Osteoblast (primary cell): ENCODE measurements around the gene CACHD1. TPM values are rescaled to one million over a fixed set of nuclear protein-coding genes. Genes with fewer than 3 reads are reported as not detected.
A peak's percentile ranks its signal among the peaks of the same experiment; 100 is the strongest.

Experiments
- DNase-seq: peaks from one replicate; pipeline ENCODE4 v3.0.0; 2011; ENCODE audit warnings: low spot score, mixed read lengths; ENCODE audit not compliant: insufficient read length; ENCODE audit errors: missing footprints
- H2AFZ ChIP-seq: 2 replicates; pipeline ENCODE4 v1.6.0; 2011; ENCODE audit warnings: mild to moderate bottlenecking, low read length
- H3K27ac ChIP-seq: 2 replicates; pipeline ENCODE4 v1.5.1; 2011; ENCODE audit warnings: mild to moderate bottlenecking, low read depth, low read length, moderate library complexity
- H3K27me3 ChIP-seq: 2 replicates; pipeline ENCODE4 v1.6.0; 2012; ENCODE audit warnings: mild to moderate bottlenecking, control low read depth, inconsistent platforms, low read length, moderate library complexity; ENCODE audit not compliant: insufficient read depth
- H3K36me3 ChIP-seq: 2 replicates; pipeline ENCODE4 v1.5.1; 2011; ENCODE audit warnings: mild to moderate bottlenecking, low read length, control low read depth, moderate library complexity; ENCODE audit not compliant: insufficient read depth
- H3K4me1 ChIP-seq: 2 replicates; pipeline ENCODE4 v1.5.1; 2011; ENCODE audit warnings: mild to moderate bottlenecking, low read length, control low read depth, moderate library complexity; ENCODE audit not compliant: insufficient read depth
- H3K4me2 ChIP-seq: 2 replicates; pipeline ENCODE4 v1.6.0; 2011; ENCODE audit warnings: mild to moderate bottlenecking, low read length; ENCODE audit not compliant: insufficient read depth
- H3K4me3 ChIP-seq: fragments of 200-600 bp; sonication (generic); 3 replicates; pipeline ENCODE4 v1.5.1; 2012; ENCODE audit warnings: mild to moderate bottlenecking, low read length, inconsistent platforms; ENCODE audit not compliant: insufficient read depth
- H3K79me2 ChIP-seq: 2 replicates; pipeline ENCODE4 v1.6.0; 2012; ENCODE audit warnings: mild to moderate bottlenecking, low read length, control low read depth, inconsistent platforms; ENCODE audit not compliant: insufficient read depth
- H3K9me3 ChIP-seq: 2 replicates; pipeline ENCODE4 v1.5.1; 2011; ENCODE audit warnings: low read depth, low read length, control low read depth
- H4K20me1 ChIP-seq: 2 replicates; pipeline ENCODE4 v1.6.0; 2012; ENCODE audit warnings: mild to moderate bottlenecking, low read length, control low read depth; ENCODE audit not compliant: insufficient read depth
- total RNA-seq: library from RNA; depleted of rRNA; stranded (reverse); fragments of >200 nt; gene quantifications from 2 replicates; pipeline ENCODE4 v1.2.3, GENCODE V29; 2012
- TF ChIP-seq, protein P1 (sequence below): IDR thresholded peaks from 2 replicates; pipeline ENCODE4 v1.5.1; 2011; ENCODE audit warnings: mild to moderate bottlenecking, low read depth, low read length, moderate library complexity; ENCODE audit errors: extremely low read depth

The CACHD1 gene
- total RNA-seq, 1 donor, result 5.1 TPM

GRCh38 chr1:64659478-64660138 is 189.7 kb downstream of the CACHD1 start:
- DNase-seq, result peak; percentile 71
- H3K4me2 ChIP-seq, result no peak overlapping the region
- H3K27me3 ChIP-seq, result no peaks in the 10 kb centered on the region
- no peak overlapping the region for H3K4me3 ChIP-seq
- H2AFZ ChIP-seq, result no peak overlapping the region
- no peaks in the 10 kb centered on the region for H3K79me2 ChIP-seq
- no peaks in the 10 kb centered on the region for H3K4me1 ChIP-seq
- TF ChIP-seq, protein P1, sequence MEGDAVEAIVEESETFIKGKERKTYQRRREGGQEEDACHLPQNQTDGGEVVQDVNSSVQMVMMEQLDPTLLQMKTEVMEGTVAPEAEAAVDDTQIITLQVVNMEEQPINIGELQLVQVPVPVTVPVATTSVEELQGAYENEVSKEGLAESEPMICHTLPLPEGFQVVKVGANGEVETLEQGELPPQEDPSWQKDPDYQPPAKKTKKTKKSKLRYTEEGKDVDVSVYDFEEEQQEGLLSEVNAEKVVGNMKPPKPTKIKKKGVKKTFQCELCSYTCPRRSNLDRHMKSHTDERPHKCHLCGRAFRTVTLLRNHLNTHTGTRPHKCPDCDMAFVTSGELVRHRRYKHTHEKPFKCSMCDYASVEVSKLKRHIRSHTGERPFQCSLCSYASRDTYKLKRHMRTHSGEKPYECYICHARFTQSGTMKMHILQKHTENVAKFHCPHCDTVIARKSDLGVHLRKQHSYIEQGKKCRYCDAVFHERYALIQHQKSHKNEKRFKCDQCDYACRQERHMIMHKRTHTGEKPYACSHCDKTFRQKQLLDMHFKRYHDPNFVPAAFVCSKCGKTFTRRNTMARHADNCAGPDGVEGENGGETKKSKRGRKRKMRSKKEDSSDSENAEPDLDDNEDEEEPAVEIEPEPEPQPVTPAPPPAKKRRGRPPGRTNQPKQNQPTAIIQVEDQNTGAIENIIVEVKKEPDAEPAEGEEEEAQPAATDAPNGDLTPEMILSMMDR, result no peak
- no peaks in the 10 kb centered on the region for H4K20me1 ChIP-seq
- no peaks in the 10 kb centered on the region for H3K36me3 ChIP-seq
- H3K9me3 ChIP-seq, result no peaks in the 10 kb centered on the region
- no peak overlapping the region for H3K27ac ChIP-seq

- Histone ChIP-seq H3K27me3 (no peaks in the 10 kb centered on the region), H3K4me2 (no peak overlapping the region), H3K4me3 (no peak overlapping the region), H3K4me1 (no peaks in the 10 kb centered on the region), H3K36me3 (no peaks in the 10 kb centered on the region), H2AFZ (no peak overlapping the region), H4K20me1 (no peaks in the 10 kb centered on the region), H3K79me2 (no peaks in the 10 kb centered on the region), H3K9me3 (no peaks in the 10 kb centered on the region), H3K27ac (no peak overlapping the region)
- TF ChIP-seq, protein P1, result peak; percentile 34
- DNase-seq, result peak; percentile 77
Measured at GRCh38 chr1:64663668-64664067, 193.7 kb downstream of the CACHD1 start.

GRCh38 chr1:64664299-64664698 is 194.4 kb downstream of the CACHD1 start:
- H3K27me3 ChIP-seq, result no peaks in the 10 kb centered on the region
- no peaks in the 10 kb centered on the region for H4K20me1 ChIP-seq
- no peak for DNase-seq
- H3K79me2 ChIP-seq, result no peaks in the 10 kb centered on the region
- no peak overlapping the region for H2AFZ ChIP-seq
- H3K27ac ChIP-seq, result no peak overlapping the region
- no peak overlapping the region for H3K4me3 ChIP-seq
- H3K36me3 ChIP-seq, result no peaks in the 10 kb centered on the region
- no peaks in the 10 kb centered on the region for H3K9me3 ChIP-seq
- no peaks in the 10 kb centered on the region for H3K4me1 ChIP-seq
- no peak overlapping the region for H3K4me2 ChIP-seq
- TF ChIP-seq, protein P1, result no peak

- no peak overlapping the region for H3K27ac ChIP-seq
- H3K36me3 ChIP-seq, result no peaks in the 10 kb centered on the region
- H3K4me3 ChIP-seq, result no peak overlapping the region
- H4K20me1 ChIP-seq, result no peaks in the 10 kb centered on the region
- no peak overlapping the region for H2AFZ ChIP-seq
- no peaks in the 10 kb centered on the region for H3K9me3 ChIP-seq
- H3K79me2 ChIP-seq, result no peaks in the 10 kb centered on the region
- H3K4me1 ChIP-seq, result no peaks in the 10 kb centered on the region
- no peak overlapping the region for H3K4me2 ChIP-seq
- no peaks in the 10 kb centered on the region for H3K27me3 ChIP-seq
- TF ChIP-seq, protein P1, result no peak
- DNase-seq, result peak; percentile 66
Measured at GRCh38 chr1:64669098-64669675, 199.3 kb downstream of the CACHD1 start.
